Fibroblast of mammary gland (primary cell): ENCODE measurements around the gene GAMT.

Source experiments
- DNase-seq: peaks from one replicate; pipeline ENCODE4 v3.0.0-alpha.2; 2010; ENCODE audit warnings: low read depth
- H3K4me3 ChIP-seq: 2 replicates; pipeline ENCODE4 v1.5.1; 2011; ENCODE audit warnings: low read depth, mild to moderate bottlenecking, low read length, moderate library complexity; ENCODE audit not compliant: control insufficient read depth
- TF ChIP-seq, protein P1 (sequence below): conservative IDR thresholded peaks from 2 replicates; pipeline ENCODE4 v1.5.1; 2011; ENCODE audit warnings: low read depth, low read length, inconsistent platforms; ENCODE audit not compliant: control insufficient read depth, insufficient read depth

The GAMT gene

DNA sequence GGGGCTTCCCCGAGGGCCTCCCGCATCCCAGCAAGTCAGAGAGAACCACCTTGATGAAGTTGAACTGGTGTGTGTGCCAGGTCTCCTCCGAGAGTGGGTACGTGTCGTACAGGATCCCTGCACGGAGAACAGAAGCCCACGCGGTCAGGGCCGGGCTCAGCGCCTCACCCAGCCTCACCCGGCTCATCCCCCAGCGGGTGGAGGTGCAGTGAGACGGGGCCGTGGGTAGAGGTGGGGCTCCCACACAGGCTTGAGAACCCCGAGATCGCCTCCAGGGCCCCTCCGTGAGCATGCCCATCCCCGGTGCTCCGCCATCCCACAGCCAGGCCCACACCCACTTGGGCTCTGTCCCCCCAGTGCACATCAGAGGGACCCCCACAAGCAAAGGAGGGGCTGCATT is 2.3 kb downstream of the GAMT start:
- no peak for DNase-seq
- H3K4me3 ChIP-seq, result no peak overlapping the region
- TF ChIP-seq, protein P1, sequence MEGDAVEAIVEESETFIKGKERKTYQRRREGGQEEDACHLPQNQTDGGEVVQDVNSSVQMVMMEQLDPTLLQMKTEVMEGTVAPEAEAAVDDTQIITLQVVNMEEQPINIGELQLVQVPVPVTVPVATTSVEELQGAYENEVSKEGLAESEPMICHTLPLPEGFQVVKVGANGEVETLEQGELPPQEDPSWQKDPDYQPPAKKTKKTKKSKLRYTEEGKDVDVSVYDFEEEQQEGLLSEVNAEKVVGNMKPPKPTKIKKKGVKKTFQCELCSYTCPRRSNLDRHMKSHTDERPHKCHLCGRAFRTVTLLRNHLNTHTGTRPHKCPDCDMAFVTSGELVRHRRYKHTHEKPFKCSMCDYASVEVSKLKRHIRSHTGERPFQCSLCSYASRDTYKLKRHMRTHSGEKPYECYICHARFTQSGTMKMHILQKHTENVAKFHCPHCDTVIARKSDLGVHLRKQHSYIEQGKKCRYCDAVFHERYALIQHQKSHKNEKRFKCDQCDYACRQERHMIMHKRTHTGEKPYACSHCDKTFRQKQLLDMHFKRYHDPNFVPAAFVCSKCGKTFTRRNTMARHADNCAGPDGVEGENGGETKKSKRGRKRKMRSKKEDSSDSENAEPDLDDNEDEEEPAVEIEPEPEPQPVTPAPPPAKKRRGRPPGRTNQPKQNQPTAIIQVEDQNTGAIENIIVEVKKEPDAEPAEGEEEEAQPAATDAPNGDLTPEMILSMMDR, result no peak

DNA sequence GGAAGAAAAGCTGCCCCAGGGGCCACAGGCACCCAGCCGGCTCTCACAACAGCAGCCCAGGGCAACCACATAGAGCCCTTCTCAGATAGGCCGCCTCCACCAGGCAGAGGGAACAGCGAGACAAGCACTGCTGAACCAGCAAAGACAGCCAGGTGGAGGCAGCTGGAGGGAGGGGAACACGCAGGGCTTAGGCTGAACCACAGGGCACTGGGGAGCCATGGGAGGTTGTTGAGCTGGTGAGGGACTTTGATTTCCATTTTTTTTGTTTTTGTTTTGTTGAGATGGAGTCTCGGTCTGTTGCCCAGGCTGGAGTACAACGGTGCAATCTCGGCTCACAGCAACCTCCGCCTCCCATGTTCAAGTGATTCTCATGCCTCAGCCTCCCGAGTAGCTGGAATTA is 3.5 kb downstream of the GAMT start:
- TF ChIP-seq, protein P1, result no peak
- no peak for DNase-seq
- no peak overlapping the region for H3K4me3 ChIP-seq

DNA sequence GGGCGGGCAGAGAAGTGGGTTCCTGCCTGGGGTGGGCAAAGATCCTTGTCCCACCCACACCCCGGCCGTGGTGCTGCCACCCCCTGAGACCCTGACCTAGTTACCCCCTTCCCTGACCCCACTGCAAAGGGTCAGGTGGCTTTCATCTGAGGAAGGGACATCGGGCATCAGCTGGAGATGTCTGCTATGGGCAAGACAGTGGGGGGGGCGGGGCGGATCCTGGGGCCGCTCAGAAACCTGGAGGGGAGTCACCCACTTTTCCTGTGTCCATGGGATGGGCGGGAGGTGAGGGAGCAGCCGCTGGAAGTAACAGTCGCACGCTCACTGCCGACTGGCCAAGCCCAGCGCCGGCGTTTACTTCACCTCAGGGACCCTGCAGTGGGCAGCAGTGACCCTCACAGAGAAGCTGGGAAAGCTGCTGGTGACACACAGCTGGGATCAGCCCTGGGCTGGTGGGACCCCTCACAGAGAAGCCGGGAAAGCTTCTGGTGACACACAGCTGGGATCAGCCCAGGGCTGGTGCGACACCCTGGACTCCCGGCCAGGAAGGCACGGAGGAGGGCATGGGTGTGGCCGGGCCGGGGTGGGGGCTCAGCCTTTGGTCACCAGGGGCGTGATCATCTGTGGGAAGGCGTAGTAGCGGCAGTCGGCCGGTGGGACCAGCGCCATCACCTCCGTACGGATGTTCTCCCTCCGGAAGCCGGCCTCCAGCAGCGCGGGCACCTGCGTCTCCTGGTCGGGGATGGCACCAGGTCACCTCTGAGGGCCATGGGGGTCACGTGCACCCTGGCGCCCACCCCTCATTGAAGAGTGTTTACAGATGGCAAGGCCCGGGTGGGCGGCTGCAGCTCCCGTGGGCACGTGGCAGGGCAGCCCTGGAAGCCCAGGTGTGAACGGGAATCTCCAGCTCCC is 4.3 kb downstream of the GAMT start:
- DNase-seq, result no peak
- no peak overlapping the region for H3K4me3 ChIP-seq
- TF ChIP-seq, protein P1, result no peak

DNA sequence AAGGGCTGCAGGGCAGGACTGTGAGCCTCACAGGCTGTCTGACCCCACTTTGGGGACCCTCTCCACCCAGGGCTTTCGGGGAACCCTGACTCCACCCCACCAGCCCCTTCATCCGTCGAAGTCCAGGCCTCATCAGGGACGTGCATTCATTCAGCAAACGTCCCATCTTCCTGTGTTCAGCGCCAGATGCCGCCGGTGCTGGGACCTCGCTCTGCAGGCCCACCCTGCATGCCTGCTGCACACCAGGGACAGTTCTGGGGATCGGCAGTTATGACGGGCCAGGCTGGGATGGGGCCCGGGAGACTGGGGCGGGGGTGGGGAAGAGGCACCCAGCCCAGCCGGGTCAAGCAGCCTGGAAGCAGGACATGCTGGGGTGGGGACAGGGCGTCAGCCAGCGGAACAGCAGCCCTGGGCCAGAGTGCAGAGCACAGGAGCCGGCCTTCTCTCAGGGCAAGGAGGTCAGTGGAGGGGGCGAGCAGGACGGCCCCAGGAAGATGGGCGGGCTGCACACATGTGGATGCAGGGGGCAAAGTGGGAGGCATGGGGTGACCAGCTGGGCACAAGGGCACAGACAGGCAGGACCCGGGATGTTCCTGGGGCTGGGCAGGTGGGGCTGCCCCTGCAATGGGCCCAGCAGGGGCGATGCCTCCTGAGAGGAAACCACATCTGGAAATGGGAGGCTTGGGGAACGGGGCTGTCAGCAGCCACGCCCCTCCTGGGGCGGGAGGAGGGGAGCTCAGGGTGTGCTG is 5.1 kb downstream of the GAMT start:
- no peak overlapping the region for H3K4me3 ChIP-seq
- DNase-seq, result no peak
- TF ChIP-seq, protein P1, result no peak

DNA sequence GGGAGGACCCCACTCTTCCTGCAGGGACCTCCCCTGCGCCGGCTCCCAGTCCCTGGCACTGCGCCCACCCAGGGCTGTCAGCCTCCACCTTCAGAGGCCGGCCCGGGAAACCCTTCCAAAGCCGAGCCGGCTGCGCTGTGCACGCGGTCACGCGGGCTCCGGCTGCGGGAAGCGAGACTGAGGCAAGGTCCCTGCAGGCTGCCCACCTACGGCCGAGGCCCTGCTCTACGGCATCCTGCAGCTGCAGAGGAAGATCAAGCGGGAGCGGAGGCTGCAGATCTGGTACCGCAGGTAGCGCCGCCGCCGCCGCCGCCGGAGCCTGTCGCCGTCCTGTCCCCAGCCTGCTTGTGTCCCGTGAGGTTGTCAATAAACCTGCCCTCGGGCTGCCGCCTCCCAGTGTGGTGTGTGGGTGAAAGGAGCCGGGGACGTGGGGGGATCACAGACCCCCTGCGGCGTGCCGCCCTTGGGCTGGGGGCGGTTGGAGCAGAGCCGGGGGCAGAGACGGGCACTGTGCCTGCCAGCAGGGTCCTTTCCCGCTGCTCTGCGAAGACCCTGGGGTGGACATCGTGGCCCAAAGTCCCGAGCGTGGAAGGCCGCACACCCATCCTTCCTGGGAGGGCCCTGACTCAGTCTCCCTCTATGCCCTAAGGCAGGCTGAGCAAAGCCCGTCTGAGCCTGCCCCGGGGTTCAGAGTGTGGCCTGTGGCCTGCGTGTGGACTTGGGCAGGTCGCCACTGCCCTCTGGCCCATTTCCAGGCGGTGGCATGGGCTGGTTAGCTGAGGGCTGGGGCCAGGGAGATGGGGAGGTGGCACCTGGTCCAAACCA is 5.9 kb downstream of the GAMT start:
- no peak overlapping the region for H3K4me3 ChIP-seq
- DNase-seq, result no peak
- TF ChIP-seq, protein P1, result no peak
